B cell (primary cell): ENCODE results near the gene CLEC4M. TPM values are rescaled to one million over a fixed set of nuclear protein-coding genes. Genes with fewer than 3 reads are reported as not detected.

Experiments used
- ATAC-seq: fragments of 200-7000 bp; cut with Tn5 transposase; one replicate; pipeline ENCODE4 v1.10.0; 2021; ENCODE audit warnings: low read depth, mild to moderate bottlenecking, moderate number of reproducible peaks, moderate library complexity
- CTCF ChIA-PET: fragments of 350-600 bp; sonication (Branson Sonifier 250); formaldehyde crosslinking; loops from one replicate; lab custom pipeline; 2021; ENCODE audit warnings: antibody characterized with exemption, inconsistent platforms; lab: Charles Lee
- POLR2A ChIA-PET: fragments of 350-600 bp; sonication (Branson Sonifier 250); formaldehyde crosslinking; loops from one replicate; lab custom pipeline; 2021; ENCODE audit warnings: antibody characterized with exemption; lab: Charles Lee
- DNase-seq: peaks from one replicate; pipeline ENCODE4 v3.0.0; 2013
- H2AFZ ChIP-seq: 2 replicates; pipeline ENCODE4 v1.6.1; 2012; ENCODE audit warnings: mild to moderate bottlenecking, low read depth, low read length; ENCODE audit not compliant: insufficient read depth, poor library complexity, severe bottlenecking
- H3K27ac ChIP-seq, 2 donors: 1 replicate in 1 of 2; 2 replicates in 1 of 2; pipeline ENCODE4 v1.5.1; 2012 to 2013; ENCODE audit warnings: low read length in 2 of 2, mild to moderate bottlenecking in 2 of 2, moderate library complexity in 1 of 2
- H3K27me3 ChIP-seq, 4 experiments: fragments of 200-600 bp in 1 of 4; sonication (generic) in 1 of 4; replicated peaks in 1 of 4; 1 replicate in 2 of 4; 2 replicates in 2 of 4; pipeline versions ENCODE4 v1.6.1 to v1.7.0; 2013 to 2016; ENCODE audit warnings: low read length in 3 of 4, mild to moderate bottlenecking in 2 of 4, mixed read lengths in 1 of 4, moderate library complexity in 1 of 4; ENCODE audit not compliant: insufficient read depth in 4 of 4, control insufficient read depth in 3 of 4; ENCODE audit errors: control extremely low read depth in 1 of 4
- H3K36me3 ChIP-seq, 2 experiments: replicated peaks in 1 of 2; 1 replicate in 1 of 2; 2 replicates in 1 of 2; pipeline versions ENCODE4 v1.6.1 to v1.7.1; 2013; ENCODE audit warnings: low read length in 1 of 2; ENCODE audit not compliant: insufficient read depth in 2 of 2, control insufficient read depth in 1 of 2; ENCODE audit errors: control extremely low read depth in 1 of 2, extremely low read depth in 1 of 2
- H3K4me1 ChIP-seq, 2 donors: fragments of 200-600 bp in 1 of 2; sonication (generic) in 1 of 2; 1 replicate in 1 of 2; 2 replicates in 1 of 2; pipeline versions ENCODE4 v1.5.1 to v1.6.1; 2013 to 2017; ENCODE audit warnings: low read length in 2 of 2; ENCODE audit not compliant: control insufficient read depth in 2 of 2, insufficient read depth in 2 of 2
- H3K4me2 ChIP-seq: replicated peaks from 2 replicates; pipeline ENCODE3; 2012; ENCODE audit warnings: mild to moderate bottlenecking, low read depth, low read length; ENCODE audit not compliant: poor library complexity, severe bottlenecking
- H3K4me3 ChIP-seq, 5 experiments: fragments of 200-600 bp in 1 of 5; sonication (generic) in 1 of 5; 1 replicate in 3 of 5; 2 replicates in 2 of 5; pipeline versions ENCODE4 v1.5.1 to v1.7.0; 2011 to 2016; ENCODE audit warnings: low read length in 4 of 5, mild to moderate bottlenecking in 4 of 5, low read depth in 2 of 5, control low read depth in 1 of 5, moderate library complexity in 1 of 5; ENCODE audit not compliant: insufficient read depth in 1 of 5; ENCODE audit errors: control extremely low read depth in 1 of 5, extremely low read depth in 1 of 5
- H3K79me2 ChIP-seq: fragments of 200-600 bp; sonication (generic); one replicate; pipeline ENCODE4 v1.6.0; 2016; ENCODE audit warnings: low read length; ENCODE audit not compliant: control insufficient read depth, insufficient read depth
- H3K9ac ChIP-seq: fragments of 200-600 bp; sonication (generic); 2 replicates; pipeline ENCODE4 v1.6.1; 2017; ENCODE audit warnings: mild to moderate bottlenecking, low read length, moderate library complexity
- H3K9me3 ChIP-seq, 3 donors: one replicate each; pipeline versions ENCODE4 v1.6.1 to v1.7.1; 2013; ENCODE audit warnings: low read length in 2 of 3; ENCODE audit not compliant: control insufficient read depth in 2 of 3, insufficient read depth in 1 of 3; ENCODE audit errors: control extremely low read depth in 1 of 3
- H4K20me1 ChIP-seq: 2 replicates; pipeline ENCODE4 v1.6.0; 2012; ENCODE audit warnings: mild to moderate bottlenecking, low read length; ENCODE audit not compliant: insufficient read depth, control insufficient read depth, poor library complexity, severe bottlenecking
- H3K27ac Mint-ChIP-seq: one replicate; pipeline ENCODE4 v1.8.0; 2021; ENCODE audit warnings: mixed read lengths
- H3K27me3 Mint-ChIP-seq: one replicate; pipeline ENCODE4 v1.8.0; 2021; ENCODE audit warnings: mixed read lengths
- H3K4me1 Mint-ChIP-seq: one replicate; pipeline ENCODE4 v1.8.0; 2021; ENCODE audit warnings: mixed read lengths
- H3K4me3 Mint-ChIP-seq: one replicate; pipeline ENCODE4 v1.8.0; 2021; ENCODE audit warnings: mixed read lengths
- H3K9me3 Mint-ChIP-seq: one replicate; pipeline ENCODE4 v1.8.0; 2022; ENCODE audit warnings: mixed read lengths; ENCODE audit not compliant: insufficient read depth
- CTCF ChIP-seq: fragments of 200-600 bp; IDR thresholded peaks from one replicate; pipeline ENCODE4 v1.8.0; 2022; ENCODE audit warnings: antibody characterized with exemption, mild to moderate bottlenecking
- EZH2 ChIP-seq: IDR thresholded peaks from 2 replicates; pipeline ENCODE4 v1.6.1; 2012; ENCODE audit warnings: borderline replicate concordance, low read depth, mild to moderate bottlenecking, moderate library complexity, low read length; ENCODE audit not compliant: insufficient read depth, poor library complexity, severe bottlenecking
- WGBS: methylation state at CpG from one replicate; pipeline ENCODE4 v1.1.5; 2013; ENCODE audit warnings: missing lambda C conversion rate; ENCODE audit not compliant: insufficient coverage; 5-methylcytosine and 5-hydroxymethylcytosine counted together
- intact Hi-C: fragments of 100-400 bp; cut with micrococcal nuclease; formaldehyde crosslinking; loops from one replicate; pipeline ENCODE4 v1.10.0; 2022
- polyA plus RNA-seq: library from polyadenylated mRNA; depleted of rRNA; stranded (reverse); fragments of >200 nt; gene quantifications from 2 replicates; pipeline ENCODE4 v1.2.3, GENCODE V29; 2012
- total RNA-seq, 2 donors: library from RNA; stranded (reverse); fragments of 120-200 nt in 1 of 2; gene quantifications; 1 replicate in 1 of 2; 2 replicates in 1 of 2; pipeline versions ENCODE4 v1.2.3 to v1.2.4, GENCODE V29; 2013 to 2022

Gene CLEC4M
- total and polyA plus RNA-seq, 2 donors (not counting 1 experiment from before 2014, with no cell fraction given) = 0.10 to 0.52 TPM

DNA sequence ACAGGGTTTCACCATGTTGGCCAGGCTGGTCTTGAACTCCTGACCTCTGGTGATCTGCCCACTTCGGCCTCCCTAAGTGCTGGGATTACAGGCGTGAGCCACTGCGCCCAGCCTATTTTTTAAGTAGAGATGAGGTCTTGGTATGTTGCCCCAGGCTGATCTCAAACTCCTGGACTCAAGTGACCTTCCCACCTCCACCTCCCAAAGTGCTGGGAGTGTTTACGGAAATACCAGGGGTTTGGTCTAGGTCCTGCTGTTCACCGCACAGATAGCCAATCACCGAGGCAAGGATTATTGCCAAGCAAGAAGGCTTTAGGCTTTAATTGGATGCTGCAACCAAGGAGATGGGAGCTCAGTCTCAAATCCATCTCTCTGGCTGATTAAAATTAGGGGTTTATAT is 42.7 kb upstream of the CLEC4M start:
- no peak overlapping the region for H3K4me3 Mint-ChIP-seq

More for the DNA sequence above, 42.7 kb upstream of the CLEC4M start:
- ChIA-PET CTCF (interaction anchor here (0.8 to 1.8 kb wide), 3 partner anchors 26 to 39 kb away, joined by 3 to 6 read pairs (median 4); partner anchors contain the start of gene TRAPPC5), POLR2A (no interaction called here)
- no peak overlapping the region for H2AFZ ChIP-seq
- H3K36me3 ChIP-seq = no peaks in the 10 kb centered on the region
- no peak overlapping the region for H3K4me2 ChIP-seq
- peaks cover 2 to 16% (median 6%) of the 10 kb centered on the region in 3 donors for H3K9me3 ChIP-seq
- H3K9ac ChIP-seq = no peak overlapping the region
- H4K20me1 ChIP-seq = no peaks in the 10 kb centered on the region
- WGBS = 97% methylated on average over 5 of the region's 6 CpGs
- Mint-ChIP-seq H3K27me3 (no peaks in the 10 kb centered on the region), H3K27ac (no peak overlapping the region), H3K4me1 (peaks cover 51% of the 10 kb centered on the region), H3K9me3 (peaks cover 4% of the 10 kb centered on the region)
- no peak overlapping the region for H3K4me3 ChIP-seq
- TF ChIP-seq CTCF (no peak), EZH2 (no peak)
- no peaks in the 10 kb centered on the region for H3K79me2 ChIP-seq
- no peaks in the 10 kb centered on the region for H3K27me3 ChIP-seq
- H3K4me1 ChIP-seq = peaks cover 34 to 53% of the 10 kb centered on the region in 2 donors
- ATAC-seq (no peak), DNase-seq (no peak)
- intact Hi-C loops = no loop called here
- no peak overlapping the region for H3K27ac ChIP-seq
